SK-N-SH (cell line): ENCODE results near the gene LKAAEAR1.

Experiments used
- CTCF ChIP-seq: fragments of 200-600 bp; sonication (generic); IDR thresholded peaks from 2 replicates; pipeline ENCODE4 v1.6.1; 2017; ENCODE audit warnings: antibody characterized with exemption, mild to moderate bottlenecking, moderate library complexity
- EZH2phosphoT487 ChIP-seq: fragments of 200-600 bp; sonication (generic); IDR thresholded peaks from 2 replicates; pipeline ENCODE4 v1.6.1; 2017; ENCODE audit warnings: low read depth, mixed run types, mild to moderate bottlenecking, antibody characterized with exemption, moderate library complexity, borderline replicate concordance
- FOXM1 ChIP-seq: IDR thresholded peaks from 2 replicates; pipeline ENCODE4 v1.4.0; 2012; ENCODE audit warnings: low read depth, mild to moderate bottlenecking
- GABPA ChIP-seq: IDR thresholded peaks from 2 replicates; pipeline ENCODE4 v1.4.0; 2012; ENCODE audit warnings: low read depth, mild to moderate bottlenecking
- GATA2 ChIP-seq: sonication (generic); formaldehyde crosslinking; IDR thresholded peaks from 2 replicates; pipeline ENCODE4 v1.5.0; 2020; ENCODE audit warnings: mild to moderate bottlenecking, missing genetic modification reagents
- MAX ChIP-seq: IDR thresholded peaks from 2 replicates; pipeline ENCODE4 v1.4.0; 2012; ENCODE audit warnings: low read depth
- POLR2AphosphoS5 ChIP-seq: IDR thresholded peaks from 2 replicates; pipeline ENCODE4 v1.6.1; 2012; ENCODE audit warnings: low read depth, low read length
- SIN3A ChIP-seq: IDR thresholded peaks from 2 replicates; pipeline ENCODE4 v1.6.1; 2012; ENCODE audit warnings: low read depth, mild to moderate bottlenecking, low read length, moderate library complexity, borderline replicate concordance
- SMC3 ChIP-seq: IDR thresholded peaks from 2 replicates; pipeline ENCODE4 v1.6.1; 2012; ENCODE audit warnings: low read depth, low read length, improper control_type of control experiment
- TEAD4 ChIP-seq: IDR thresholded peaks from 2 replicates; pipeline ENCODE4 v1.4.0; 2012; ENCODE audit warnings: mild to moderate bottlenecking, borderline replicate concordance; ENCODE audit not compliant: insufficient read depth
- USF1 ChIP-seq: IDR thresholded peaks from 2 replicates; pipeline ENCODE4 v1.4.0; 2012; ENCODE audit warnings: low read depth, borderline replicate concordance
- ZBTB33 ChIP-seq: IDR thresholded peaks from 2 replicates; pipeline ENCODE4 v1.4.0; 2012; ENCODE audit warnings: low read depth, borderline replicate concordance

- TF ChIP-seq CTCF (no peak), FOXM1 (no peak), POLR2AphosphoS5 (no peak), ZBTB33 (no peak), GATA2 (CRISPR knock-in tag) (no peak), EZH2phosphoT487 (no peak), TEAD4 (no peak), USF1 (no peak), SMC3 (no peak), MAX (no peak), GABPA (no peak), SIN3A (no peak)
Measured at GRCh38 chr20:64109831-64110391, 25.7 kb upstream of the LKAAEAR1 start.
